K562 (cell line): Measurements from ENCODE around the gene ARL16. TPM values are rescaled to one million over a fixed set of nuclear protein-coding genes. Genes with fewer than 3 reads are reported as not detected.

Source experiments
- ATF1 ChIP-seq, 2 experiments: fragments of 450-650 bp in 1 of 2; IDR thresholded peaks; 2 replicates each; pipeline ENCODE4 v1.6.1; 2016; ENCODE audit warnings: missing compliant biosample characterization in 1 of 2, missing genetic modification characterization in 1 of 2
- C11orf30 ChIP-seq: fragments of 450-650 bp; IDR thresholded peaks from 2 replicates; pipeline ENCODE4 v1.6.1; 2016; ENCODE audit warnings: low read depth, mild to moderate bottlenecking
- CAMTA2 ChIP-seq: fragments of 250-450 bp; sonication (Bioruptor Pico); conservative IDR thresholded peaks from 2 replicates; pipeline ENCODE4 v1.5.1; 2022
- DPF2 ChIP-seq: fragments of 450-650 bp; IDR thresholded peaks from 2 replicates; pipeline ENCODE4 v1.6.1; 2016
- HDAC8 ChIP-seq: fragments of 450-650 bp; IDR thresholded peaks from 2 replicates; pipeline ENCODE4 v1.6.1; 2016; ENCODE audit warnings: mild to moderate bottlenecking, missing genetic modification characterization, moderate library complexity, missing compliant biosample characterization
- HES1 ChIP-seq: fragments of 450-650 bp; IDR thresholded peaks from 2 replicates; pipeline ENCODE4 v1.6.1; 2016; ENCODE audit warnings: low read depth, mild to moderate bottlenecking, moderate library complexity
- NCOR1 ChIP-seq: fragments of 450-650 bp; IDR thresholded peaks from 2 replicates; pipeline ENCODE4 v1.6.1; 2016; ENCODE audit warnings: mild to moderate bottlenecking, moderate library complexity
- RBM39 ChIP-seq: fragments of 200-400 bp; formaldehyde crosslinking; optimal IDR thresholded peaks from 2 replicates; pipeline ENCODE3; 2018; ENCODE audit warnings: low read depth, low read length
- TAF1 ChIP-seq: IDR thresholded peaks from 2 replicates; pipeline ENCODE4 v1.6.1; 2011; ENCODE audit warnings: mild to moderate bottlenecking, low read length, moderate library complexity; ENCODE audit not compliant: insufficient read depth, control insufficient read depth, severe bottlenecking; ENCODE audit errors: extremely low read depth
- YY1 ChIP-seq, 3 experiments: IDR thresholded peaks; 2 replicates each; pipeline ENCODE4 v1.6.1; 2011; ENCODE audit warnings: low read length in 2 of 3, mild to moderate bottlenecking in 2 of 3, moderate library complexity in 2 of 3, borderline replicate concordance in 1 of 3, control low read depth in 1 of 3, low read depth in 1 of 3; ENCODE audit not compliant: insufficient read depth in 3 of 3, insufficient replicate concordance in 2 of 3, control insufficient read depth in 1 of 3, insufficient read length in 1 of 3; ENCODE audit errors: extremely low read depth in 1 of 3
- ZEB2 ChIP-seq: fragments of 450-650 bp; IDR thresholded peaks from 2 replicates; pipeline ENCODE4 v1.6.1; 2016
- ZMIZ1 ChIP-seq, 2 experiments: fragments of 150-350 bp in 1 of 2; IDR thresholded peaks; 2 replicates each; pipeline ENCODE4 v1.6.1; 2012 to 2016; ENCODE audit warnings: low read depth in 2 of 2, low read length in 2 of 2, mild to moderate bottlenecking in 1 of 2, moderate library complexity in 1 of 2
- polyA plus RNA-seq, 8 experiments: library from polyadenylated mRNA; depleted of rRNA in 4 of 8; stranded (reverse) in 5 of 8; unstranded in 3 of 8; fragments of >200 nt; fragmentation: Nextera tagmentation in 2 of 8; fragmentation: Illumina TruSeq in 1 of 8; extraction: Ambion mirVana in 2 of 8; extraction: Trizol in 1 of 8; gene quantifications; 2 replicates each; pipeline versions ENCODE4 v1.2.1 to v1.2.3, GENCODE V29; 2011 to 2014; ENCODE audit warnings: inconsistent platforms in 1 of 8, missing spikeins in 1 of 8
- total RNA-seq, 7 experiments: library from RNA; depleted of rRNA in 6 of 7; stranded (reverse); fragments of >200 nt in 6 of 7; fragmentation: Illumina TruSeq in 2 of 7; extraction: Trizol in 2 of 7; gene quantifications; 2 replicates each; pipeline versions ENCODE4 v1.2.1 to v1.2.3, GENCODE V29; 2011 to 2021; ENCODE audit warnings: low replicate concordance in 1 of 7
- TF ChIP-seq, protein P1 (sequence below): fragments of 450-650 bp; formaldehyde crosslinking; IDR thresholded peaks from 2 replicates; pipeline ENCODE4 v1.4.0; 2020; ENCODE audit warnings: mild to moderate bottlenecking, mixed read lengths
- TF ChIP-seq, protein P2 (sequence below), 2 experiments: IDR thresholded peaks; 2 replicates each; pipeline ENCODE4 v1.6.1; 2012; ENCODE audit warnings: improper control_type of control experiment in 2 of 2, low read depth in 2 of 2, low read length in 2 of 2, borderline replicate concordance in 1 of 2
- TF ChIP-seq, protein P3 (sequence below): IDR thresholded peaks from 2 replicates; pipeline ENCODE4 v1.6.1; 2012; ENCODE audit warnings: low read depth, low read length, improper control_type of control experiment, borderline replicate concordance

Gene ARL16
- total and polyA plus RNA-seq, 9 of the 15 experiments (the other 6 are each of a cell fraction or from before 2014, with no cell fraction given), result 5.4 to 32.4 (median 22.6) TPM

DNA sequence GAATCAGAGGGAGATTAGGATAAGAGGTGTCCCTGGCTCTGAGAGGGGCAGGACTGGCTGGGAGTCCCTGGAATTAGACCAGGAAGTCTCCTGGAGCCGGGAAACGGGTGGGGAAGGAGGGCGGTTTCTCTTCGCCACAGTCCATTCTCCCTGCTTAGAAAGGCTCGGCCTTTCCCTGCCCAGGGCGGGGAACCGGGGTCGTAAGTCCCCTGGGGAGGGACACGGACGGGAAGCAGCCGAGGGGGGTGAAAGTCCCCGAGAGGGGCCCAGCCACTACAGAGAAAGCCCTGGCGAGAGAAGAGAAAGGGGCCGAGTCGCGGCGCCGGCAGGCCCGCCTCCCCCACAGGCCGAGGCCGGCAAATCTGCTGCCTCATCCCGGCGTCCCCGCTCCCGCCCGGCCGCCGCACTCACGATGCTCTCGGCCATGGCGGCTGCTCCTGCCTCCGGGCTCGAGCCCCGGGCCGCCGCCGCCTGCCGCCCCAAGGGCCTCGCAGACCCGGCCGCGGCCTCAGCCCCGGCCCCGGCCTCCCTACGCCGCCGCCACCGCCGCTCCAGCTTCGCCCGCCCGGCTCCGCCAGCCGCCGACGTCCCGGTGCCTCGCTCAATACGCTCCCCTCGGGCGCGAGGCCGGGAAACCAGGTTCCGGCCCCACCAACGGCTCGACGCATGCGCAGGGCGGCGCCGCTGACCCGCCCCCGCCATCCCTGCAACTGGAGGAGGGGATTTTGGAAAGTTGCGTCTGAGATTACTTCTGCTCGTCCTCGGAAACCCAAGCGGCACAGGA lies 46.9 kb downstream of the ARL16 start, which contains the start of the genes NPLOC4 and TSPAN10 (continued):
- TF ChIP-seq, protein P1, sequence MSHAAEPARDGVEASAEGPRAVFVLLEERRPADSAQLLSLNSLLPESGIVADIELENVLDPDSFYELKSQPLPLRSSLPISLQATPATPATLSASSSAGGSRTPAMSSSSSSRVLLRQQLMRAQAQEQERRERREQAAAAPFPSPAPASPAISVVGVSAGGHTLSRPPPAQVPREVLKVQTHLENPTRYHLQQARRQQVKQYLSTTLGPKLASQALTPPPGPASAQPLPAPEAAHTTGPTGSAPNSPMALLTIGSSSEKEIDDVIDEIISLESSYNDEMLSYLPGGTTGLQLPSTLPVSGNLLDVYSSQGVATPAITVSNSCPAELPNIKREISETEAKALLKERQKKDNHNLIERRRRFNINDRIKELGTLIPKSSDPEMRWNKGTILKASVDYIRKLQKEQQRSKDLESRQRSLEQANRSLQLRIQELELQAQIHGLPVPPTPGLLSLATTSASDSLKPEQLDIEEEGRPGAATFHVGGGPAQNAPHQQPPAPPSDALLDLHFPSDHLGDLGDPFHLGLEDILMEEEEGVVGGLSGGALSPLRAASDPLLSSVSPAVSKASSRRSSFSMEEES (CRISPR knock-in tag), result no peak
- TF ChIP-seq, protein P2, sequence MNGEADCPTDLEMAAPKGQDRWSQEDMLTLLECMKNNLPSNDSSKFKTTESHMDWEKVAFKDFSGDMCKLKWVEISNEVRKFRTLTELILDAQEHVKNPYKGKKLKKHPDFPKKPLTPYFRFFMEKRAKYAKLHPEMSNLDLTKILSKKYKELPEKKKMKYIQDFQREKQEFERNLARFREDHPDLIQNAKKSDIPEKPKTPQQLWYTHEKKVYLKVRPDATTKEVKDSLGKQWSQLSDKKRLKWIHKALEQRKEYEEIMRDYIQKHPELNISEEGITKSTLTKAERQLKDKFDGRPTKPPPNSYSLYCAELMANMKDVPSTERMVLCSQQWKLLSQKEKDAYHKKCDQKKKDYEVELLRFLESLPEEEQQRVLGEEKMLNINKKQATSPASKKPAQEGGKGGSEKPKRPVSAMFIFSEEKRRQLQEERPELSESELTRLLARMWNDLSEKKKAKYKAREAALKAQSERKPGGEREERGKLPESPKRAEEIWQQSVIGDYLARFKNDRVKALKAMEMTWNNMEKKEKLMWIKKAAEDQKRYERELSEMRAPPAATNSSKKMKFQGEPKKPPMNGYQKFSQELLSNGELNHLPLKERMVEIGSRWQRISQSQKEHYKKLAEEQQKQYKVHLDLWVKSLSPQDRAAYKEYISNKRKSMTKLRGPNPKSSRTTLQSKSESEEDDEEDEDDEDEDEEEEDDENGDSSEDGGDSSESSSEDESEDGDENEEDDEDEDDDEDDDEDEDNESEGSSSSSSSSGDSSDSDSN (IDR thresholded peaks at IDR 0.05; ENCODE audit: borderline replicate concordance in 1 of 2, low read depth in 2 of 2, low read length in 2 of 2), result peak; percentile 56 to 72; a peak in 2 of 4 replicates
- TF ChIP-seq HDAC8 (peak; percentile 60; the same call in 1 of the 2 replicates), NCOR1 (peak; percentile 15; the same call in 1 of the 2 replicates), YY1 (IDR thresholded peaks at IDR 0.05; ENCODE audit: borderline replicate concordance in 1 of 3, control insufficient read depth in 1 of 3, extremely low read depth in 1 of 3, insufficient read depth in 3 of 3, insufficient read length in 1 of 3, insufficient replicate concordance in 2 of 3, low read depth in 1 of 3, low read length in 2 of 3) (peak in 2 of 3 experiments; percentile 80 to 81), ZEB2 (peak; percentile 93), CAMTA2 (CRISPR knock-in tag) (no peak), DPF2 (no peak; the same call in 1 of the 2 replicates), RBM39 (no peak), ZMIZ1 (IDR thresholded peaks at IDR 0.05; ENCODE audit: low read depth in 2 of 2, low read length in 2 of 2) (peak in 1 of 2 experiments; percentile 69; a peak in 1 of 4 replicates), HES1 (no peak), C11orf30 (peak; percentile 61), ATF1 (CRISPR knock-in tag; IDR thresholded peaks at IDR 0.05) (no peak), ATF1 (tag; IDR thresholded peaks at IDR 0.05) (0 out of 2 replicates have a peak, but pooled peaks have one; percentile 5), TAF1 (peak; percentile 98)
- TF ChIP-seq, protein P3, sequence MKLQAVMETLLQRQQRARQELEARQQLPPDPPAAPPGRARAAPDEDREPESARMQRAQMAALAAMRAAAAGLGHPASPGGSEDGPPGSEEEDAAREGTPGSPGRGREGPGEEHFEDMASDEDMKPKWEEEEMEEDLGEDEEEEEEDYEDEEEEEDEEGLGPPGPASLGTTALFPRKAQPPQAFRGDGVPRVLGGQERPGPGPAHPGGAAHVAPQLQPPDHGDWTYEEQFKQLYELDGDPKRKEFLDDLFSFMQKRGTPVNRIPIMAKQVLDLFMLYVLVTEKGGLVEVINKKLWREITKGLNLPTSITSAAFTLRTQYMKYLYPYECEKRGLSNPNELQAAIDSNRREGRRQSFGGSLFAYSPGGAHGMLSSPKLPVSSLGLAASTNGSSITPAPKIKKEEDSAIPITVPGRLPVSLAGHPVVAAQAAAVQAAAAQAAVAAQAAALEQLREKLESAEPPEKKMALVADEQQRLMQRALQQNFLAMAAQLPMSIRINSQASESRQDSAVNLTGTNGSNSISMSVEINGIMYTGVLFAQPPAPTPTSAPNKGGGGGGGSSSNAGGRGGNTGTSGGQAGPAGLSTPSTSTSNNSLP, result no peak
